Measurements from ENCODE around the gene ARMC8.

ARMC8 gene

GRCh38 chr3:138254216-138254615 lies 67.1 kb downstream of the ARMC8 start:
- no peak for DNase-seq

GRCh38 chr3:138256022-138256421 lies 68.9 kb downstream of the ARMC8 start:
- DNase-seq, result no peak

- no peak for DNase-seq
Measured at GRCh38 chr3:138257986-138258385, 70.9 kb downstream of the ARMC8 start.

- DNase-seq, result no peak
Measured at GRCh38 chr3:138259126-138259525, 72.0 kb downstream of the ARMC8 start.

GRCh38 chr3:138260611-138261010 lies 73.5 kb downstream of the ARMC8 start:
- no peak for DNase-seq

GRCh38 chr3:138263104-138263503 lies 76.0 kb downstream of the ARMC8 start:
- no peak for DNase-seq

GRCh38 chr3:138265745-138266144 lies 78.6 kb downstream of the ARMC8 start:
- no peak for DNase-seq

GRCh38 chr3:138267083-138267482 lies 80.0 kb downstream of the ARMC8 start:
- DNase-seq, result no peak

GRCh38 chr3:138270245-138270644 lies 83.1 kb downstream of the ARMC8 start:
- DNase-seq, result no peak

GRCh38 chr3:138271189-138271794 lies 84.2 kb downstream of the ARMC8 start:
- no peak for DNase-seq

- DNase-seq, result no peak
Measured at GRCh38 chr3:138281561-138281960, 94.5 kb downstream of the ARMC8 start.

GRCh38 chr3:138282836-138283235 lies 95.7 kb downstream of the ARMC8 start:
- DNase-seq, result no peak

GRCh38 chr3:138284079-138284478 lies 97.0 kb downstream of the ARMC8 start:
- DNase-seq, result no peak

- DNase-seq, result no peak
Measured at GRCh38 chr3:138284957-138285477, 97.9 kb downstream of the ARMC8 start.

- DNase-seq, result no peak
Measured at GRCh38 chr3:138289260-138289659, 102.2 kb downstream of the ARMC8 start.

GRCh38 chr3:138289701-138290100 lies 102.6 kb downstream of the ARMC8 start:
- no peak for DNase-seq

GRCh38 chr3:138296639-138297038 lies 109.5 kb downstream of the ARMC8 start:
- DNase-seq, result no peak

- no peak for DNase-seq
Measured at GRCh38 chr3:138297059-138297607, 110.0 kb downstream of the ARMC8 start.

- DNase-seq, result no peak
Measured at GRCh38 chr3:138297876-138298275, 110.8 kb downstream of the ARMC8 start.

- no peak for DNase-seq
Measured at GRCh38 chr3:138300647-138301046, 113.5 kb downstream of the ARMC8 start.

- DNase-seq, result no peak
Measured at GRCh38 chr3:138303474-138303873, 116.4 kb downstream of the ARMC8 start.

- DNase-seq, result no peak
Measured at GRCh38 chr3:138307899-138308298, 120.8 kb downstream of the ARMC8 start.

GRCh38 chr3:138308783-138309182 lies 121.7 kb downstream of the ARMC8 start:
- DNase-seq, result no peak

- no peak for DNase-seq
Measured at GRCh38 chr3:138310494-138310893, 123.4 kb downstream of the ARMC8 start.

GRCh38 chr3:138314751-138315150 lies 127.7 kb downstream of the ARMC8 start:
- DNase-seq, result no peak
